ENCODE results near the gene SHROOM4.

SHROOM4 gene

DNA sequence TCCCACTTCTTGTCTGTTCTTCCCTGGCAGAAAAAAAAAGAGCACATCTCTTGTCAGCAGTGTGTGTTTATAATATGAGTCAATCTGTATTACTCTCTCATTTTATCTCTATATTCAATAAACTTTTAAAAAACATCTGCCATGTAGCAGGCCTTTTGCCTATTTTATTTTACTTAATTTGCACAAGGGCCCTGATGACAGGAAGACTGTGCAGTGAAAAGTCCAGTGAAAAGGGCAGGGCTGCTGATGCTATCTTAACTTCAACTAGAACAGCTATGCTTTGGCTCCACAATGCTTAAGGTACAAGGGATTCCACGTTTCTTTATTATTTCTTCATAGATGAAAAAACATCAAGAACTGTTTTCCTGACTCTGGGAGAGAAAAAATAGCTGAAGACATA is 246.4 kb downstream of the SHROOM4 start:
- H3K4me1 ChIP-seq: no peaks in the 10 kb centered on the region
- no peaks in the 10 kb centered on the region for H3K27me3 ChIP-seq (ENCODE audit: control insufficient read depth, insufficient read depth, low read length)
- no peaks in the 10 kb centered on the region for H3K36me3 ChIP-seq (ENCODE audit: control insufficient read depth, insufficient read depth, low read length)
- TF ChIP-seq, protein P1, sequence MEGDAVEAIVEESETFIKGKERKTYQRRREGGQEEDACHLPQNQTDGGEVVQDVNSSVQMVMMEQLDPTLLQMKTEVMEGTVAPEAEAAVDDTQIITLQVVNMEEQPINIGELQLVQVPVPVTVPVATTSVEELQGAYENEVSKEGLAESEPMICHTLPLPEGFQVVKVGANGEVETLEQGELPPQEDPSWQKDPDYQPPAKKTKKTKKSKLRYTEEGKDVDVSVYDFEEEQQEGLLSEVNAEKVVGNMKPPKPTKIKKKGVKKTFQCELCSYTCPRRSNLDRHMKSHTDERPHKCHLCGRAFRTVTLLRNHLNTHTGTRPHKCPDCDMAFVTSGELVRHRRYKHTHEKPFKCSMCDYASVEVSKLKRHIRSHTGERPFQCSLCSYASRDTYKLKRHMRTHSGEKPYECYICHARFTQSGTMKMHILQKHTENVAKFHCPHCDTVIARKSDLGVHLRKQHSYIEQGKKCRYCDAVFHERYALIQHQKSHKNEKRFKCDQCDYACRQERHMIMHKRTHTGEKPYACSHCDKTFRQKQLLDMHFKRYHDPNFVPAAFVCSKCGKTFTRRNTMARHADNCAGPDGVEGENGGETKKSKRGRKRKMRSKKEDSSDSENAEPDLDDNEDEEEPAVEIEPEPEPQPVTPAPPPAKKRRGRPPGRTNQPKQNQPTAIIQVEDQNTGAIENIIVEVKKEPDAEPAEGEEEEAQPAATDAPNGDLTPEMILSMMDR (IDR thresholded peaks at IDR 0.05): no peak
- no peak overlapping the region for H3K27ac ChIP-seq
- no peak overlapping the region for H2AFZ ChIP-seq
- no peaks in the 10 kb centered on the region for H3K9me3 ChIP-seq (ENCODE audit: control insufficient read depth, low read length)
- H3K79me2 ChIP-seq: no peaks in the 10 kb centered on the region
- no peak overlapping the region for H3K9ac ChIP-seq
- no peak overlapping the region for H3K4me2 ChIP-seq (ENCODE audit: low read length)
- no peak overlapping the region for H3K4me3 ChIP-seq (ENCODE audit: low read depth, low read length)

DNA sequence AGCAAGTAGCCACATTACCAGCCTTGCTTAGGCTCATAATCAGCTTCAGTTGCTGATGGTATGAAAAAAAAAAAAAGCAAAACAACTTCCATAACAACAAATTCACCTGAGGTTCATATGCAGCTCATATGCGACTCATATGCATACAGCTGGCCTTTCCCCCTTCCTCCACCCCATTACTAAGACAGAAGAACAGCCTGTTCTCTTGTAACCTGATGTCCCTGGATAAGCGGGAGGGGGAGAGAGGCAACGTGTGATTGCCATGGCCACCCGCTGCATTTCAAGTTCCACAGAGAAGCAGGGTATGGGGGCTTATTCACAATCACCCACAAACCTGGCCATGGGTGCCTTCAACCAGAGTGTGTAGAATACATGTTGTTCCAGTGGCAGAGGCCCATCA is 248.3 kb downstream of the SHROOM4 start:
- Histone ChIP-seq H3K36me3 (ENCODE audit: control insufficient read depth, insufficient read depth, low read length) (no peaks in the 10 kb centered on the region), H3K27me3 (ENCODE audit: control insufficient read depth, insufficient read depth, low read length) (no peaks in the 10 kb centered on the region), H3K4me2 (ENCODE audit: low read length) (no peak overlapping the region), H3K4me1 (no peaks in the 10 kb centered on the region), H3K79me2 (no peaks in the 10 kb centered on the region), H3K4me3 (ENCODE audit: low read depth, low read length) (no peak overlapping the region), H3K9ac (no peak overlapping the region), H2AFZ (no peak overlapping the region), H3K27ac (no peak overlapping the region), H3K9me3 (ENCODE audit: control insufficient read depth, low read length) (no peaks in the 10 kb centered on the region)
- TF ChIP-seq, protein P1 (IDR thresholded peaks at IDR 0.05): no peak
